ENCODE data around the gene CRHR1. TPM values are rescaled to one million over a fixed set of nuclear protein-coding genes. Genes with fewer than 3 reads are reported as not detected.

Gene CRHR1
- total RNA-seq, 4 donors from 2014 or later: not detected

GRCh38 chr17:45873728-45874127 lies 89.6 kb downstream of the CRHR1 start:
- WGBS, 2 donors: 29 to 45% methylated on average over 6 of the region's 6 CpGs
- intact Hi-C loops (cut with DNase I): no loop called here
- no peaks in the 10 kb centered on the region for H3K27me3 ChIP-seq
- no peak for DNase-seq
- no peaks in the 10 kb centered on the region for H3K9me3 ChIP-seq
- no peak overlapping the region for H3K4me3 ChIP-seq (replicated peaks in 1 of 3)
- H3K36me3 ChIP-seq: no peaks in the 10 kb centered on the region
- TF ChIP-seq CTCF (IDR thresholded peaks at IDR 0.05): no peak
- TF ChIP-seq POLR2A (IDR thresholded peaks at IDR 0.05): no peak
- H3K27ac ChIP-seq: no peak overlapping the region
- H3K4me1 ChIP-seq: no peaks in the 10 kb centered on the region

GRCh38 chr17:45874151-45874550 lies 90.0 kb downstream of the CRHR1 start:
- H3K4me3 ChIP-seq (replicated peaks in 1 of 3): no peak overlapping the region
- H3K9me3 ChIP-seq: no peaks in the 10 kb centered on the region
- intact Hi-C loops (cut with DNase I): no loop called here
- H3K27me3 ChIP-seq: no peaks in the 10 kb centered on the region
- WGBS, 2 donors: 67 to 69% methylated on average over 3 of the region's 3 CpGs
- no peak for TF ChIP-seq POLR2A (IDR thresholded peaks at IDR 0.05)
- TF ChIP-seq CTCF (IDR thresholded peaks at IDR 0.05): no peak
- no peak overlapping the region for H3K27ac ChIP-seq
- H3K36me3 ChIP-seq: no peaks in the 10 kb centered on the region
- no peaks in the 10 kb centered on the region for H3K4me1 ChIP-seq
- no peak for DNase-seq

GRCh38 chr17:45876539-45876938 lies 92.4 kb downstream of the CRHR1 start:
- no peak for TF ChIP-seq POLR2A (IDR thresholded peaks at IDR 0.05)
- no peak for TF ChIP-seq CTCF (IDR thresholded peaks at IDR 0.05)
- intact Hi-C loops (cut with DNase I): no loop called here
- Histone ChIP-seq H3K4me3 (replicated peaks in 1 of 3) (no peak overlapping the region), H3K36me3 (no peaks in the 10 kb centered on the region), H3K27me3 (no peaks in the 10 kb centered on the region), H3K4me1 (no peaks in the 10 kb centered on the region), H3K9me3 (no peaks in the 10 kb centered on the region), H3K27ac (no peak overlapping the region)
- no peak for DNase-seq
- WGBS, 2 donors: 80 to 81% methylated on average over 3 of the region's 3 CpGs

GRCh38 chr17:45877467-45877866 lies 93.3 kb downstream of the CRHR1 start:
- Histone ChIP-seq H3K9me3 (no peaks in the 10 kb centered on the region), H3K27me3 (no peaks in the 10 kb centered on the region), H3K4me3 (replicated peaks in 1 of 3) (no peak overlapping the region), H3K27ac (no peak overlapping the region), H3K4me1 (no peaks in the 10 kb centered on the region), H3K36me3 (no peaks in the 10 kb centered on the region)
- WGBS, 2 donors: 63 to 88% methylated on average over 1 of the region's 1 CpG
- intact Hi-C loops (cut with DNase I): no loop called here
- no peak for DNase-seq
- no peak for TF ChIP-seq POLR2A (IDR thresholded peaks at IDR 0.05)
- TF ChIP-seq CTCF (IDR thresholded peaks at IDR 0.05): no peak

GRCh38 chr17:45883063-45883462 lies 98.9 kb downstream of the CRHR1 start:
- intact Hi-C loops (cut with DNase I): no loop called here
- H3K36me3 ChIP-seq: no peaks in the 10 kb centered on the region
- no peaks in the 10 kb centered on the region for H3K9me3 ChIP-seq
- H3K27me3 ChIP-seq: no peaks in the 10 kb centered on the region
- H3K27ac ChIP-seq: no peak overlapping the region
- 94 to 100% methylated on average over 1 to 2 of the region's 2 CpGs for WGBS, 2 donors
- no peak overlapping the region for H3K4me3 ChIP-seq (replicated peaks in 1 of 3)
- DNase-seq: no peak
- no peak for TF ChIP-seq POLR2A (IDR thresholded peaks at IDR 0.05)
- no peaks in the 10 kb centered on the region for H3K4me1 ChIP-seq

Other genes with a start within 250 kb of the CRHR1 start
- gene SPPL2C, start 60.6 kb downstream of the CRHR1 start, total RNA-seq: under 1 TPM in 1 of 4 donors, not detected in 3; 0.13 TPM
- gene MAPT, start 110.2 kb downstream of the CRHR1 start, total RNA-seq: 1 to 10 TPM in 2 of 4 donors, under 1 TPM in 2; 0.54 to 1.8 (median 0.92) TPM
- not detected for gene STH, start 214.9 kb downstream of the CRHR1 start, total RNA-seq

All from thyroid gland (tissue), 4 donors.